Heart left ventricle (tissue), 16 donors: Measurements from ENCODE around the gene KCTD15. TPM values are rescaled to one million over a fixed set of nuclear protein-coding genes. Genes with fewer than 3 reads are reported as not detected.

Experiments
- ATAC-seq, 4 donors: fragments of 200-7000 bp; cut with Tn5 transposase; one replicate each; pipeline ENCODE4 v1.9.1; 2020 to 2022; ENCODE audit warnings: moderate library complexity in 4 of 4, mild to moderate bottlenecking in 3 of 4, moderate number of reproducible peaks in 1 of 4
- DNase-seq, 5 donors: peaks; one replicate each; pipeline ENCODE4 v3.0.0-alpha.2; 2020
- H3K27ac ChIP-seq, 12 donors: fragments of 200-600 bp; sonication (generic) in 4 of 12; one replicate each; pipeline versions ENCODE4 v1.5.0 to v1.8.0; 2016 to 2022; ENCODE audit warnings: mild to moderate bottlenecking in 2 of 12
- H3K27me3 ChIP-seq, 9 donors: fragments of 200-600 bp; sonication (generic) in 2 of 9; one replicate each; pipeline versions ENCODE4 v1.5.1 to v1.8.0; 2016 to 2022; ENCODE audit warnings: mild to moderate bottlenecking in 3 of 9
- H3K36me3 ChIP-seq, 9 donors: fragments of 200-600 bp; sonication (generic) in 2 of 9; one replicate each; pipeline versions ENCODE4 v1.5.0 to v1.8.0; 2018 to 2022; ENCODE audit warnings: mild to moderate bottlenecking in 2 of 9
- H3K4me1 ChIP-seq, 12 donors: fragments of 200-600 bp; sonication (generic) in 4 of 12; one replicate each; pipeline versions ENCODE4 v1.5.0 to v1.8.0; 2016 to 2022; ENCODE audit warnings: mild to moderate bottlenecking in 3 of 12
- H3K4me3 ChIP-seq, 12 donors: fragments of 200-600 bp; sonication (generic) in 4 of 12; one replicate each; pipeline versions ENCODE4 v1.5.0 to v1.8.0; 2017 to 2022; ENCODE audit warnings: mild to moderate bottlenecking in 9 of 12, moderate library complexity in 4 of 12
- H3K9me3 ChIP-seq, 12 donors: fragments of 200-600 bp; sonication (generic) in 4 of 12; one replicate each; pipeline versions ENCODE4 v1.5.0 to v1.8.0; 2016 to 2022; ENCODE audit warnings: mild to moderate bottlenecking in 1 of 12
- POLR2A ChIP-seq, 2 donors: fragments of 450-650 bp; IDR thresholded peaks; one replicate each; pipeline ENCODE4 v1.6.1; 2017; ENCODE audit warnings: antibody characterized with exemption in 2 of 2, mild to moderate bottlenecking in 2 of 2, moderate library complexity in 2 of 2
- WGBS, 4 donors: extraction: QIAGEN DNeasy Blood & Tissue Kit in 2 of 4; methylation state at CpG; one replicate each; pipeline versions ENCODE4 v1.1.5 to v1.1.7; 2013 to 2018; 5-methylcytosine and 5-hydroxymethylcytosine counted together
- intact Hi-C, 10 donors: fragments of 100-400 bp; cut with DNase I; formaldehyde crosslinking; loops; one replicate each; pipeline versions ENCODE4 v1.11.1 to v1.14.2; 2022
- polyA plus RNA-seq, 2 donors: library from polyadenylated mRNA; stranded (reverse); fragments of 200-250 nt; gene quantifications; one replicate each; pipeline ENCODE4 v1.2.3, GENCODE V29; 2013
- total RNA-seq, 9 donors: library from RNA; depleted of rRNA in 2 of 9; stranded (reverse); fragments of >200 nt in 2 of 9; fragmentation: NEBNext Ultra II Directional in 3 of 9; extraction: Animal tissue kit (Norgen Biotek cat#: 25700) in 3 of 9; gene quantifications; one replicate each; pipeline versions ENCODE4 v1.1.0 to v1.2.4, GENCODE V29; 2016 to 2023
- TF ChIP-seq, protein P1 (sequence below), 12 donors: fragments of 200-600 bp; sonication (generic) in 4 of 12; IDR thresholded peaks; one replicate each; pipeline versions ENCODE4 v1.5.0 to v1.8.0; 2018 to 2022; ENCODE audit warnings: antibody characterized with exemption in 12 of 12, mild to moderate bottlenecking in 5 of 12
- donor health status: ischemic (EF 13 %, LVEDD 7.1; RV severe dilation, severe dysfunction).
- donor health status: healthy with polysubstance abuse.
- donor health status: DM: no; HTN: yes; CAD: no.
- donor health status: DM: no; HTN: no; CAD: no.
- donor health status: ischemic (EF 25% LVEDD 6.9; RV normal size, moderate dysfunction).
- donor health status: ischemic (EF 25% LVEDD 5.7; RV mildly dilated, moderate dysfunction).
- donor health status: healthy.
- donor health status: DM: yes; HTN: yes; CAD: no.
- donor health status: ischemic (EF 35%, LVEDD 5.7; RV mildly dilated, moderate dysfunction).
- donor health status: nonischemic (EF 11% LVEDD 7.7; RV severe dilation, severe dysfunction).
- donor health status: DM: yes; HTN: yes; CAD: no.
- donor health status: PGD.
- donor health status: ischemic (EF 29% LVEDD 5.4; RV normal size, mild dysfunction).
- donor health status: nonischemic (EF 23%, LVEDD 6.1; RV moderate dilation, normal function).

Gene KCTD15
- total and polyA plus RNA-seq, 11 donors: 5.4 to 36.9 (median 9.8) TPM

DNA sequence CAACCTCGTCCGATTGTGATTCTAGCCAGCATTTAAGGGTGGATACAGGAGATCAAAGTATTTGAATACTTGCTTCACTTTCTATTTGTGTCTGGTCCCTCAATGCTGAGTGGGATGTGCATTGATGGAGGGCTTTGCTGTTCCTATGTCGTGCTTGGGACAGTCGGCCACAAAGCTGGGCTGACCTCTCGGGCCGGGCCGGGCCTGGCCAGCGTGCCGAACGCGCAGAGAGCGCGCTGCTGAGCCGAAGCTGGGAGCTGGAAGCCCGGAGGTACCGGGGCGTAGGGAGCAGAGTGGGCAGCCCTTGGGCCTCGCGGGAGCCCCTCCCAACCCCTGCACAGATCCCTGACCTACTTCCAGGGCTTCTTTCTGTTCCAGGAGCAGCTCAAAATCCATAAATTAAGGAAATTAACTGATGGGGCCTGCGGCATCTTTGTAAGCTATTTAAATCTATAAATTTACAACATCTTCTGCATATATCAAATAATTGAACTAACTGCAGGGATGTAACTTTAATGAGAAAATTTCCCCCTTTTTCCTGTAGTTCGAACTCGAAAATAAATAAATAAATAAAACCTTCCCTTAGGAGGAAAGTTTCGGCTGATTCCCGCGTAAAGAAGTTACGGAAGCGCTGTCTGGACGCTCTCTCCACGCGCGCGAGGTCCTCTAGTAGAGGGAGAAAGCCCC is 1.8 kb upstream of the KCTD15 start:
- Histone ChIP-seq H3K27ac (peak overlapping the region; percentile 88 to 100 (median 98)), H3K4me1 (peaks cover 0 to 35% (median 15%) of the 10 kb centered on the region in 12 donors), H3K4me3 (peak overlapping the region; percentile 65 to 97 (median 86)), H3K36me3 (peaks cover 0 to 6% (median 0%) of the 10 kb centered on the region in 9 donors), H3K9me3 (no peaks in the 10 kb centered on the region), H3K27me3 (peaks cover 0 to 15% (median 0%) of the 10 kb centered on the region in 9 donors)
- DNase-seq (peak in 2 of 5 donors; percentile 58 to 72), ATAC-seq (peak in 1 of 4 donors; percentile 8)
- 8 to 22% (median 21%) methylated on average over 23 to 32 of the region's 32 CpGs for WGBS, 4 donors
- intact Hi-C loops: loop anchor here in 8 of 10 donors (1.0 to 10.0 kb wide), 9 partner anchors 26 to 204 kb away; no protein-coding TSS in a partner anchor
- TF ChIP-seq POLR2A (IDR thresholded peaks at IDR 0.05): no peak
- TF ChIP-seq, protein P1, sequence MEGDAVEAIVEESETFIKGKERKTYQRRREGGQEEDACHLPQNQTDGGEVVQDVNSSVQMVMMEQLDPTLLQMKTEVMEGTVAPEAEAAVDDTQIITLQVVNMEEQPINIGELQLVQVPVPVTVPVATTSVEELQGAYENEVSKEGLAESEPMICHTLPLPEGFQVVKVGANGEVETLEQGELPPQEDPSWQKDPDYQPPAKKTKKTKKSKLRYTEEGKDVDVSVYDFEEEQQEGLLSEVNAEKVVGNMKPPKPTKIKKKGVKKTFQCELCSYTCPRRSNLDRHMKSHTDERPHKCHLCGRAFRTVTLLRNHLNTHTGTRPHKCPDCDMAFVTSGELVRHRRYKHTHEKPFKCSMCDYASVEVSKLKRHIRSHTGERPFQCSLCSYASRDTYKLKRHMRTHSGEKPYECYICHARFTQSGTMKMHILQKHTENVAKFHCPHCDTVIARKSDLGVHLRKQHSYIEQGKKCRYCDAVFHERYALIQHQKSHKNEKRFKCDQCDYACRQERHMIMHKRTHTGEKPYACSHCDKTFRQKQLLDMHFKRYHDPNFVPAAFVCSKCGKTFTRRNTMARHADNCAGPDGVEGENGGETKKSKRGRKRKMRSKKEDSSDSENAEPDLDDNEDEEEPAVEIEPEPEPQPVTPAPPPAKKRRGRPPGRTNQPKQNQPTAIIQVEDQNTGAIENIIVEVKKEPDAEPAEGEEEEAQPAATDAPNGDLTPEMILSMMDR (IDR thresholded peaks at IDR 0.05): peak in 1 of 12 donors; percentile 73

DNA sequence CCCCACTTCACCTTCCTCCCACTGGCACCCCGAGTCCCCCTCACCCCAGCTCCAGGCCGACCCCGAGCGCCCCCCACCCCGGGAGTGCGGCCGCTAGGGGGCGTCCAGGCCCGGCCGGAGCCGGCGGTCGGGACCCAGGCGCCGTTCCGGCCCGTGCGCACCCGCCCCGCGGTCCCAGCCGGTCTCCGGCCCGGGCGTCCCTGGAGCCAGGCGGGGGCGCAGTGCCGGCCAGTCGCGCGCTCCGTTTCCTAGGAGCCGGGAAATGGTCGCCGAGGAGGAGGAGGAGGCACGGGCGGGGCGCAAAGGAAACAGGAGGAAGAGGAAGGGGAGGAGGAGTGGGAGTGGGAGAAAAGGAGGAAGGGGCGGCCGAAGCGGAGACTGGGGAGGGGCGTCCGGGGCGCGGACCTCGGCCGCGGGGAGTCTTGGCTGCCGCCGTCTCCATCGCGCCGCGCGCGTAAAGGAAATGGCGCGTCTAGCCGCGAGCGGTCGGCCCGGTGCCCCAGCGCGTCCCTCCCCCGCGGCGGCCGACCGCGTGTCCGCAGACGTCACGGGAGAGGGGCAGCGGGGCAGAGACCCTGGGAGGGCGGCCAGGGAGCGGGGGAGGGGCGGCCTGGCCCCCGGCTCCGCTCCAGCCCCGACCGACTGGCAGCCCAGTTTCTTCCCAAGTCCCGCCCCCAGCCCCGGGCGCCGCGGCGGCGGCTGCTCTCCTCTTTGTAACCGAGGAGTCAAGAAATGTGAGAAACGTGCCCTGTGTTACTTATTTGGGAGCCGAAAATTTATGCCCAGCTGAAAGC is 1.1 kb upstream of the KCTD15 start:
- Histone ChIP-seq H3K27ac (peak overlapping the region; percentile 88 to 100 (median 98)), H3K4me3 (peak overlapping the region; percentile 65 to 97 (median 86)), H3K27me3 (peaks cover 0 to 15% (median 0%) of the 10 kb centered on the region in 9 donors), H3K4me1 (peaks cover 0 to 35% (median 15%) of the 10 kb centered on the region in 12 donors), H3K36me3 (peaks cover 0 to 13% (median 0%) of the 10 kb centered on the region in 9 donors), H3K9me3 (no peaks in the 10 kb centered on the region)
- peak; percentile 60 to 90 (median 86) for ATAC-seq
- peak; percentile 89 to 93 (median 91) for DNase-seq
- intact Hi-C loops: loop anchor here in 7 of 10 donors (1.0 to 10.0 kb wide), 9 partner anchors 25 to 203 kb away; no protein-coding TSS in a partner anchor
- TF ChIP-seq POLR2A (IDR thresholded peaks at IDR 0.05): peak in 1 of 2 donors; percentile 58
- TF ChIP-seq, protein P1 (IDR thresholded peaks at IDR 0.05): peak in 11 of 12 donors; percentile 56 to 95 (median 81)
- 0 to 1% (median 1%) methylated on average over 57 to 92 of the region's 92 CpGs for WGBS, 4 donors

DNA sequence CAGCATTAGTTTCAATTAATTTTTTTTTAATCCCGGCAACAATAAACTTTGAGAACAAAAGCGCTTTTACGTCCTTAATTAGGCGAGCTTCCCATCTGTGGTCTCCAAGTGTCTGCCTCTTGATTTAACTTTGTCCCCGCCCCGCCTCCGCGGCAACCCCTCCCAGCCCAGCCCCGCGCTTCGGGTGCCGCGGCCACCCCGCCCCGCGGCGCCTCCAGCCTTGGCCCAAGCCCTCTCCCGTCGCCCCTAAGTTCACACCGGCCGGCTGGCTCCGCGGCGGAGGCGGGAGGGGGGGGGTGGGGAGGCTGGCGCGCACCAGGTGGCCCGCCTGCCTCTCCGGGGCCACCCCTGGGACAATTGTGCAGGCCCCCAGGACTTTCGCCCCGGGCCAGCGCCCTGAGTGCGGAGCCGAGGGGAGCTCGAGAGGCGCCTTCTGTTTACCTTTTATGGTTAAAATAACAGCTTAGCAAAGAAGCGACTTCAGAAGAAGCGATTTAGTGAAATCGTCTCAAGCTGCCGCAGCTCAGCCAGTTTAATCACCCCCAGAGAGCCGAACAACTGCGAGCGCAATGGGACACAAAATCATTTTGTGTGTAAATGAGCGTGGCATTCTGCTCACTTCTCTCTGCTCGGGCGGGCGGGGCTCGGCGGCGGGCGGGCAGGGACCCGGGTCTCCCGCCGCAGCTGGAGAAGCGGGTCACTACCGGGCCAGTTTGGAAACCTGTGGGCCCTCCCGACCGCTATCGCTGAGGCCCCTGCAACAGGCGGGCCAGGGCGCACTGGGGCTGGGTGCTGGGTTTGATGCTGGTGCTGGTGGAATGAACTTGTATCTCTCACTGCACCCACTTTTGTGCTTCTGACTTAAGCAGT is 1.4 kb downstream of the KCTD15 start:
- intact Hi-C loops: loop anchor here in 8 of 10 donors (1.0 to 10.0 kb wide), 9 partner anchors 21 to 199 kb away; no protein-coding TSS in a partner anchor
- Histone ChIP-seq H3K4me1 (peaks cover 0 to 45% (median 15%) of the 10 kb centered on the region in 12 donors), H3K4me3 (peak overlapping the region; percentile 65 to 97 (median 86)), H3K27ac (peak overlapping the region; percentile 88 to 100 (median 98)), H3K27me3 (peaks cover 0 to 10% (median 0%) of the 10 kb centered on the region in 9 donors), H3K9me3 (no peaks in the 10 kb centered on the region), H3K36me3 (peaks cover 0 to 37% (median 22%) of the 10 kb centered on the region in 9 donors)
- 1 to 10% (median 5%) methylated on average over 32 to 61 of the region's 61 CpGs for WGBS, 4 donors
- ATAC-seq (peak in 3 of 4 donors; percentile 54 to 55 (median 54)), DNase-seq (peak; percentile 68 to 83 (median 80))
- TF ChIP-seq, protein P1 (IDR thresholded peaks at IDR 0.05): no peak
- no peak for TF ChIP-seq POLR2A (IDR thresholded peaks at IDR 0.05)
